Renal cortex interstitium (tissue), 15 donors: ENCODE measurements around the gene ATP5ME. TPM values are rescaled to one million over a fixed set of nuclear protein-coding genes. Genes with fewer than 3 reads are reported as not detected.

Source experiments
- DNase-seq, 11 donors: peaks; one replicate each; pipeline ENCODE4 v3.0.0-alpha.2; 2013; ENCODE audit warnings: low read depth in 9 of 11, low spot score in 4 of 11; ENCODE audit errors: extremely low read depth in 1 of 11
- long read RNA-seq, 16 experiments: transcript quantifications; one replicate each; lab custom pipeline, GENCODE V29; 2026
- polyA plus RNA-seq, 3 donors: library from polyadenylated mRNA; unstranded; fragments of 120-200 nt; gene quantifications; one replicate each; pipeline ENCODE4 v1.2.1, GENCODE V29; 2013; ENCODE audit not compliant: insufficient read length in 3 of 3

ATP5ME gene
- 100 to 1,000 TPM; 263 to 363 (median 280) TPM for polyA plus RNA-seq
- long read RNA-seq, donor 1, transcript ATP5ME-201 (4 exons, 365 nt), result major isoform, 226 of 301 reads
- long read RNA-seq, donor 1, transcript ATP5ME-204 (2 exons, 247 nt), result minor isoform, 24 of 301 reads
- long read RNA-seq, donor 1, transcript ATP5ME-205 (3 exons, 393 nt), result minor isoform, 25 of 301 reads
- long read RNA-seq, donor 1, partial matches to known transcripts, result 6 of 301 reads
- long read RNA-seq, donor 1, other reads (novel, unspliced or antisense), result 16 of 301 reads
- long read RNA-seq, donor 2, transcript ATP5ME-205 (3 exons, 393 nt), result minor isoform, 33 of 333 reads
- long read RNA-seq, donor 2, transcript ATP5ME-202 (3 exons, 300 nt), result minor isoform, 5 of 333 reads
- long read RNA-seq, donor 2, transcript ATP5ME-204 (2 exons, 247 nt), result minor isoform, 22 of 333 reads
- long read RNA-seq, donor 2, transcript ATP5ME-201 (4 exons, 365 nt), result major isoform, 268 of 333 reads
- long read RNA-seq, donor 2, partial matches to known transcripts, result 0 of 333 reads
- long read RNA-seq, donor 2, other reads (novel, unspliced or antisense), result 5 of 333 reads
- long read RNA-seq, donor 3, transcript ATP5ME-202 (3 exons, 300 nt), result minor isoform, 7 of 351 reads
- long read RNA-seq, donor 3, transcript ATP5ME-201 (4 exons, 365 nt), result major isoform, 302 of 351 reads
- long read RNA-seq, donor 3, transcript ATP5ME-204 (2 exons, 247 nt), result minor isoform, 15 of 351 reads
- long read RNA-seq, donor 3, transcript ATP5ME-205 (3 exons, 393 nt), result minor isoform, 26 of 351 reads
- long read RNA-seq, donor 3, partial matches to known transcripts, result 0 of 351 reads
- long read RNA-seq, donor 3, other reads (novel, unspliced or antisense), result 0 of 351 reads
- long read RNA-seq, donor 4, transcript ATP5ME-205 (3 exons, 393 nt), result minor isoform, 30 of 252 reads
- long read RNA-seq, donor 4, transcript ATP5ME-204 (2 exons, 247 nt), result minor isoform, 17 of 252 reads
- long read RNA-seq, donor 4, transcript ATP5ME-201 (4 exons, 365 nt), result major isoform, 205 of 252 reads
- long read RNA-seq, donor 4, partial matches to known transcripts, result 0 of 252 reads
- long read RNA-seq, donor 4, other reads (novel, unspliced or antisense), result 0 of 252 reads
- long read RNA-seq, donor 5, result 0 reads
- long read RNA-seq, donor 6, transcript ATP5ME-204 (2 exons, 247 nt), result minor isoform, 20 of 286 reads
- long read RNA-seq, donor 6, transcript ATP5ME-201 (4 exons, 365 nt), result major isoform, 221 of 286 reads
- long read RNA-seq, donor 6, transcript ATP5ME-205 (3 exons, 393 nt), result minor isoform, 27 of 286 reads
- long read RNA-seq, donor 6, partial matches to known transcripts, result 5 of 286 reads
- long read RNA-seq, donor 6, other reads (novel, unspliced or antisense), result 9 of 286 reads
- long read RNA-seq, donor 7, transcript ATP5ME-201 (4 exons, 365 nt), result major isoform, 403 of 497 reads
- long read RNA-seq, donor 7, transcript ATP5ME-204 (2 exons, 247 nt), result minor isoform, 27 of 497 reads
- long read RNA-seq, donor 7, transcript ATP5ME-205 (3 exons, 393 nt), result minor isoform, 29 of 497 reads
- long read RNA-seq, donor 7, transcript ATP5ME-202 (3 exons, 300 nt), result minor isoform, 10 of 497 reads
- long read RNA-seq, donor 7, partial matches to known transcripts, result 5 of 497 reads
- long read RNA-seq, donor 7, other reads (novel, unspliced or antisense), result 21 of 497 reads
- long read RNA-seq, donor 8, result 0 reads
- long read RNA-seq, donor 9, transcript ATP5ME-205 (3 exons, 393 nt), result minor isoform, 27 of 261 reads
- long read RNA-seq, donor 9, transcript ATP5ME-204 (2 exons, 247 nt), result minor isoform, 12 of 261 reads
- long read RNA-seq, donor 9, transcript ATP5ME-201 (4 exons, 365 nt), result major isoform, 212 of 261 reads
- long read RNA-seq, donor 9, partial matches to known transcripts, result 0 of 261 reads
- long read RNA-seq, donor 9, other reads (novel, unspliced or antisense), result 6 of 261 reads
- long read RNA-seq, donor 10, transcript ATP5ME-202 (3 exons, 300 nt), result minor isoform, 11 of 406 reads
- long read RNA-seq, donor 10, transcript ATP5ME-205 (3 exons, 393 nt), result minor isoform, 21 of 406 reads
- long read RNA-seq, donor 10, transcript ATP5ME-204 (2 exons, 247 nt), result minor isoform, 22 of 406 reads
- long read RNA-seq, donor 10, transcript ATP5ME-201 (4 exons, 365 nt), result major isoform, 346 of 406 reads
- long read RNA-seq, donor 10, partial matches to known transcripts, result 0 of 406 reads
- long read RNA-seq, donor 10, other reads (novel, unspliced or antisense), result 5 of 406 reads
- long read RNA-seq, donor 11, transcript ATP5ME-205 (3 exons, 393 nt), result minor isoform, 16 of 214 reads
- long read RNA-seq, donor 11, transcript ATP5ME-201 (4 exons, 365 nt), result major isoform, 181 of 214 reads
- long read RNA-seq, donor 11, transcript ATP5ME-204 (2 exons, 247 nt), result minor isoform, 11 of 214 reads
- long read RNA-seq, donor 11, partial matches to known transcripts, result 5 of 214 reads
- long read RNA-seq, donor 11, other reads (novel, unspliced or antisense), result 0 of 214 reads
- long read RNA-seq, donor 12, transcript ATP5ME-201 (4 exons, 365 nt), result major isoform, 141 of 194 reads
- long read RNA-seq, donor 12, transcript ATP5ME-205 (3 exons, 393 nt), result minor isoform, 29 of 194 reads
- long read RNA-seq, donor 12, transcript ATP5ME-204 (2 exons, 247 nt), result minor isoform, 16 of 194 reads
- long read RNA-seq, donor 12, partial matches to known transcripts, result 0 of 194 reads
- long read RNA-seq, donor 12, other reads (novel, unspliced or antisense), result 6 of 194 reads
- long read RNA-seq, donor 13, result 0 reads
- long read RNA-seq, donor 14, transcript ATP5ME-204 (2 exons, 247 nt), result minor isoform, 9 of 329 reads
- long read RNA-seq, donor 14, transcript ATP5ME-205 (3 exons, 393 nt), result minor isoform, 24 of 329 reads
- long read RNA-seq, donor 14, transcript ATP5ME-201 (4 exons, 365 nt), result major isoform, 279 of 329 reads
- long read RNA-seq, donor 14, transcript ATP5ME-202 (3 exons, 300 nt), result minor isoform, 6 of 329 reads
- long read RNA-seq, donor 14, partial matches to known transcripts, result 5 of 329 reads
- long read RNA-seq, donor 14, other reads (novel, unspliced or antisense), result 6 of 329 reads
- long read RNA-seq, donor 15, transcript ATP5ME-201 (4 exons, 365 nt), result major isoform, 97 of 116 reads
- long read RNA-seq, donor 15, transcript ATP5ME-205 (3 exons, 393 nt), result minor isoform, 10 of 116 reads
- long read RNA-seq, donor 15, transcript ATP5ME-204 (2 exons, 247 nt), result minor isoform, 9 of 116 reads
- long read RNA-seq, donor 15, partial matches to known transcripts, result 0 of 116 reads
- long read RNA-seq, donor 15, other reads (novel, unspliced or antisense), result 0 of 116 reads
- long read RNA-seq, donor 16, transcript ATP5ME-204 (2 exons, 247 nt), result minor isoform, 25 of 463 reads
- long read RNA-seq, donor 16, transcript ATP5ME-201 (4 exons, 365 nt), result major isoform, 363 of 463 reads
- long read RNA-seq, donor 16, transcript ATP5ME-202 (3 exons, 300 nt), result minor isoform, 10 of 463 reads
- long read RNA-seq, donor 16, transcript ATP5ME-205 (3 exons, 393 nt), result minor isoform, 31 of 463 reads
- long read RNA-seq, donor 16, partial matches to known transcripts, result 7 of 463 reads
- long read RNA-seq, donor 16, other reads (novel, unspliced or antisense), result 27 of 463 reads

GRCh38 chr4:674172-675035, at the start of gene ATP5ME, which contains the start of gene MYL5:
Gene ATP5ME, minus strand, starts transcription at chr4:674276. Its CDS starts 29 bp downstream, at chr4:674247.
Gene MYL5, plus strand, starts transcription at chr4:674542. Its CDS starts 3,485 bp downstream, at chr4:678027.
- peak; percentile 90 to 97 (median 95) for DNase-seq

GRCh38 chr4:722851-723360, 48.8 kb upstream of the ATP5ME start:
- DNase-seq, result no peak

GRCh38 chr4:722169-722725, 48.2 kb upstream of the ATP5ME start:
- DNase-seq, result no peak

- no peak for DNase-seq
Measured at GRCh38 chr4:721261-722168, 47.4 kb upstream of the ATP5ME start.

- DNase-seq, result no peak
Measured at GRCh38 chr4:720111-720860, 46.2 kb upstream of the ATP5ME start.

- no peak for DNase-seq
Measured at GRCh38 chr4:718460-718859, 44.4 kb upstream of the ATP5ME start.

GRCh38 chr4:717601-718320, 43.7 kb upstream of the ATP5ME start:
- no peak for DNase-seq

GRCh38 chr4:714087-714486, 40.0 kb upstream of the ATP5ME start:
- DNase-seq, result no peak

GRCh38 chr4:712916-713632, 39.0 kb upstream of the ATP5ME start:
- DNase-seq, result no peak

- no peak for DNase-seq
Measured at GRCh38 chr4:712093-712492, 38.0 kb upstream of the ATP5ME start.
